Omental fat pad (tissue), 4 donors: ENCODE measurements around the gene MAGI1. TPM values are rescaled to one million over a fixed set of nuclear protein-coding genes. Genes with fewer than 3 reads are reported as not detected.

Source experiments
- ATAC-seq: fragments of 150-250 bp; one replicate; pipeline ENCODE4 v1.9.1; 2016; ENCODE audit warnings: mild to moderate bottlenecking, moderate library complexity; ENCODE audit not compliant: low FRiP score
- DNase-seq: peaks from one replicate; pipeline ENCODE4 v3.0.0-alpha.2; 2019; ENCODE audit warnings: low spot score
- total RNA-seq, 4 donors: library from RNA; depleted of rRNA; stranded (reverse); fragments of >200 nt; gene quantifications; one replicate each; pipeline ENCODE4 v1.1.0, GENCODE V29; 2016
- TF ChIP-seq, protein P1 (sequence below), 3 donors: fragments of 450-650 bp; IDR thresholded peaks; one replicate each; pipeline ENCODE4 v1.5.1; 2016 to 2017; ENCODE audit warnings: antibody characterized with exemption in 3 of 3, mild to moderate bottlenecking in 3 of 3, moderate library complexity in 2 of 3

The MAGI1 gene
- total RNA-seq, 4 donors from 2014 or later = 22.9 to 38.8 (median 34.3) TPM

DNA sequence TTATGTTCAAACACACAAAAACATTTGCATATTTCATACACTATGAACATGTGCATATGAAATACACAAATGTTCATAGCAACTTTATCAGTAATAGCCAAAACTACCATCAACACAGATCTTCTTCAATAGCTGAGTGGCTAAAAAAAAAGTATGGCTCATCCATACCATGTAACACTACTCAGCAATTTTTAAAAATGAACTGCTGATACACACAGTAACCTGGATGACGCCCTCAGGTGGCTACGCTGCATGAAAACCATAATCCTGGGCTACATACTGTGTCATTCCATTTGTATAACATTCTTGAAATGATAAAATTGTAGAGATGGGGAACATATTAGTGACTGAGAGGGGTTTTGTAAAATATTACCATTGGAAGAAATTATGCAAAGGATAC, 243.6 kb downstream of the MAGI1 start:
- DNase-seq (no peak), ATAC-seq (no peak)
- TF ChIP-seq, protein P1, sequence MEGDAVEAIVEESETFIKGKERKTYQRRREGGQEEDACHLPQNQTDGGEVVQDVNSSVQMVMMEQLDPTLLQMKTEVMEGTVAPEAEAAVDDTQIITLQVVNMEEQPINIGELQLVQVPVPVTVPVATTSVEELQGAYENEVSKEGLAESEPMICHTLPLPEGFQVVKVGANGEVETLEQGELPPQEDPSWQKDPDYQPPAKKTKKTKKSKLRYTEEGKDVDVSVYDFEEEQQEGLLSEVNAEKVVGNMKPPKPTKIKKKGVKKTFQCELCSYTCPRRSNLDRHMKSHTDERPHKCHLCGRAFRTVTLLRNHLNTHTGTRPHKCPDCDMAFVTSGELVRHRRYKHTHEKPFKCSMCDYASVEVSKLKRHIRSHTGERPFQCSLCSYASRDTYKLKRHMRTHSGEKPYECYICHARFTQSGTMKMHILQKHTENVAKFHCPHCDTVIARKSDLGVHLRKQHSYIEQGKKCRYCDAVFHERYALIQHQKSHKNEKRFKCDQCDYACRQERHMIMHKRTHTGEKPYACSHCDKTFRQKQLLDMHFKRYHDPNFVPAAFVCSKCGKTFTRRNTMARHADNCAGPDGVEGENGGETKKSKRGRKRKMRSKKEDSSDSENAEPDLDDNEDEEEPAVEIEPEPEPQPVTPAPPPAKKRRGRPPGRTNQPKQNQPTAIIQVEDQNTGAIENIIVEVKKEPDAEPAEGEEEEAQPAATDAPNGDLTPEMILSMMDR (IDR thresholded peaks at IDR 0.05) = no peak

DNA sequence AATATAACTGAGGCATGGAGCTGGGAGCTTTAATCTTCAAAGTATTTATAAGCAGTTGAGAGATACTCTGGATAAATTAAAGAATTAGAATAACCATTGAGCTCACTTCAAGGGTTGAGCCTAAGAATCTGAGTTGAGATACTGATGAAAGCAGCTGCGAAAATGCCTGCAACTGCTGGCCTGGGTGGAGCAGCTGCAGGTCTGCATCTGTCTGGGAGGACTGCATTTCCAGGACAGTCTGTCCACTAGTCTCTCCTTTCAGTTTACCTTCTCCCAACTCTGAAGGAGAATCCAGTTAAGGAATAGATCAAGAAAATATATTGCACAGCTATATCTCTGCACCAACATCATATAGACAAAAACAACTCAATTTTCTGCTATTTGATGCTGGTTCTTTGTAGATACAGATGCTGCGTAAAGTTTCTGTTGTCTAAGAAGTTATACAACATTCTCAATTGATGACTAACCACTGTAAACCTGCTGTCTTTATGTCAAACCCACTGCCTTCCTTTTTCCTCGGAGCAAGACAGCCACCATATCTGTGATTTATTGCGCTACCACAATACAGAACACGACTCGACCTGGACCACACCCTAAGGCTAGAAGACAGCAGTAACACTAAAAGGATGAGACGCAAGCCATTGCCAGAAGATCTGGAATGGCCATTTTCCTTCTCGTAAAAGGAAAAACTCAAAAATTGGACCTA, 245.1 kb downstream of the MAGI1 start:
- TF ChIP-seq, protein P1 (IDR thresholded peaks at IDR 0.05) = no peak
- ATAC-seq (no peak), DNase-seq (no peak)

DNA sequence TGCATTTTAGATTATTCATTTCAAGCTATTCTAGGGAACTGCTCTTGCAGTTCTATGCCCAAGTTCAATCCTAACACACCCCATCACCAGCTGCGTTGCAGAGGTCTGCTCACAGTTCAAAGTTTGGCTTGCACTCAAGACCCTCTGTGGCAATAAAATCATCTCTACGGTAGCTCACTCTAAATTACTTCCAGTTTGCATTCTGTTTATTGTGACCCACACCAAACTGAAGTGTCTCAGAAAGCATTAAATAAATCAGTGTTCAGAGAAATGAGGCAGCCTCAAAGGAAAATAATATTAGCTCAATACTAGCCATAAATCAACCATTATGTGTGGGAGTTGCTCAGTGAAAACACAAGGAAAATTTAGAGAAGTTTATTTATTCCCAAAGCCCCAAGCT, 250.3 kb downstream of the MAGI1 start:
- TF ChIP-seq, protein P1 (IDR thresholded peaks at IDR 0.05) = no peak
- ATAC-seq (no peak), DNase-seq (no peak)

DNA sequence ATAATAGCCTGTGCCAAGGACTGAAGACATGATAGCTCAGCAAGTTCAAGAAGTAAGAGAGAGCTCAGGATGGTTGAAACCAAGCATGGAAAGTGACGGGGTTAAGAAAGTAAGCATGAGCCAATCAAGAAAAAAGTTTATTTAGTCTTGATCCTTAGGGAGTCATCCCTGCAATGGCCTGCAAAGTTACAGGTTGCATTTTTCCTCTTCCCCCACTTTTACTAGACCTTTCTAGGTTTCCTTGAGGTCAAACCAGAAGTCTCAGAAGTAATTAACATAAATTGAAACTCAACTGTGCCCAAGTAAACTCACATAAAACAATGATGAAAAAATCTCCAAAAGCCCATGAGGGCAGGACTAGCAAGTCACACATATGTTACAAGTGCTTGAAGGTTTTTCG, 250.9 kb downstream of the MAGI1 start:
- DNase-seq = no peak
- no peak for ATAC-seq
- TF ChIP-seq, protein P1 (IDR thresholded peaks at IDR 0.05) = no peak

DNA sequence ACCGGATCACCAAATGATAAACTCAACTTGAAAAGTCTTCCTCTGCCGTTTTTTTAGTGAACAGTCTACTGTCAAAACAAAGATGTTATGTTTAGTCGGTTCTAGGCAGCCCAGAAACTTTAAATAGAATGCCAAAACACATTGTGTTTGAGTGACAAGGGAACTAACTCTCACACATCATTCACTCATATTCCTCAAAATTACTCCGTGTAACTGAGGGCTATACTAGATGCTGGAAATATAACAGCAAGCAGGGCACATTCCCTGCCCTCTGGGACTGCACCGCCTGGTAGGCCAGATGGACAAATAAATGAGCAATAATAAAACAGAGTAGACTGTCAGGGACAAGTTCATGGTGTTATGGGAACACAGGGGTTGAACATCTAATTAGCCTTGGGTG, 251.4 kb downstream of the MAGI1 start:
- no peak for ATAC-seq
- no peak for DNase-seq
- TF ChIP-seq, protein P1 (IDR thresholded peaks at IDR 0.05) = no peak

DNA sequence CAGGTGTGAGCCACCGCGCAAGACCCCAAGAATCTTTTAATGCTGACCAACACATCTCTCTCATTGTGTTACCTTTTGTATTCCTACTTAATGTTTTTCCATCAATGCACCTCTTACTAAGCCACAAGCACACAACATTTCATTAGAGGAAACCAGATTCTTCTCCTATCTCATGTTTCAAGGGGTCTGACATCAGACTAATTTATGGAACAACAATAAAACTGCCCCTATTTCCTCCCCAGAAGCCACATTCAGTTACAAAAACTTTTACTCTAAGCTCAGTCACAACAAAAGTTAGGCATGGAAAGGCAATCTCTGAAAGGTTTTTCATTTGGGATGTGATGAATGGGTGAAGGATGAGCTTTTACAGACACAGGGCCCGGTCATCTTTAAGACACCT, 251.8 kb downstream of the MAGI1 start:
- no peak for DNase-seq
- TF ChIP-seq, protein P1 (IDR thresholded peaks at IDR 0.05) = no peak
- no peak for ATAC-seq

DNA sequence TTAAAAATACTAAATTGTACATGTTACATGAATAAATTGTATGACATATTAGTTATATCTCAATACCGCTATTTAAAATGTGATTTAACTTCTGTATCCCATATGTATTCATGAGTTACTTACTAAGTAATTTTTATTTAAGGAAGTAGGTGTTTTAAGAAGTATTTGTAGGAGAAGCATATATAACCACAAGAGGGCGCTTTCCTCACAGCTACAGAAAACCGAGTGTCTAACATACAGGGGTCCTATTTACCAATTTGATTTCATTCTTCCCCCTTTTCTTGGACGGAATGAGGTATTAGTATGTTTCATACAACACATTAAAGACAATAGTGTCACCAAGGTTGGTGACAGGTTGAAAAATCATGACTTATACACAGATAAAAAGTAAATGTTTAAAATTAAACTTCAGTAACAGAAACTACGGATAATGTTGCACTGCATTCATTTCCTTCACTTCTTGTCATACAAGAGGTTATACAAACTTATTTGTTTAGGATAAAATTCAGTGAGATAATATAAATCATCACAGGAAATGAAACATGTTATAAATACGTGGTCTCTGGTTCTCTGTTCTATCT, 253.6 kb downstream of the MAGI1 start:
- TF ChIP-seq, protein P1 (IDR thresholded peaks at IDR 0.05) = peak in 1 of 3 donors; percentile 46
- DNase-seq = no peak
- ATAC-seq = no peak
